Fibroblast of skin of left quadriceps (primary cell): ENCODE measurements around the gene BEND7.

ENCODE experiments used
- DNase-seq, 2 experiments: peaks; one replicate each; pipeline ENCODE4 v3.0.0-alpha.2; 2013; ENCODE audit warnings: low read depth in 2 of 2

Gene BEND7

GRCh38 chr10:13521026-13521425 lies 7.8 kb downstream of the BEND7 start:
- no peak for DNase-seq

DNA sequence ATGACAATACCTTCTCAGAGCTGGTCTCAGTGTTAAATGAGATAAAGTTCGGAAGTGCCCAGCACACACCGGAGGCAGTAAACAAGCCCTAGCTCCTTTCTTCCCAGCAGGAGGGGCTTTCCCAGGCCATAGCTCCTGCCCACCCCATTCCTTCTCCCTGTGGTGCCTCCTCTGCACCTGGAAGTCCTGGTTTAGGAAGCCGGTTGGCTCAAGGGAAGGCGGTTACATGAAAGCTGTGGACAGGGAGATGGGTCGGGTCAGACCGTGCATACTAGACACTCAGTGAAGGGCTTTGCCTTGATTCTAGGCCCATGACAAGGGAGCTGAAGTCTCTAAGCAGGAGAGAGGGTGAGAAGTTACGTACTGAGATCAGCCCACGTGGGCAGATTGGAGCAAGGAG lies 8.6 kb downstream of the BEND7 start:
- DNase-seq, result no peak

- DNase-seq, result no peak
These were observed 10.6 kb downstream of the BEND7 start for GRCh38 chr10:13518076-13518692.

- DNase-seq, result no peak
These were observed 11.1 kb downstream of the BEND7 start for GRCh38 chr10:13517675-13518074.

DNA sequence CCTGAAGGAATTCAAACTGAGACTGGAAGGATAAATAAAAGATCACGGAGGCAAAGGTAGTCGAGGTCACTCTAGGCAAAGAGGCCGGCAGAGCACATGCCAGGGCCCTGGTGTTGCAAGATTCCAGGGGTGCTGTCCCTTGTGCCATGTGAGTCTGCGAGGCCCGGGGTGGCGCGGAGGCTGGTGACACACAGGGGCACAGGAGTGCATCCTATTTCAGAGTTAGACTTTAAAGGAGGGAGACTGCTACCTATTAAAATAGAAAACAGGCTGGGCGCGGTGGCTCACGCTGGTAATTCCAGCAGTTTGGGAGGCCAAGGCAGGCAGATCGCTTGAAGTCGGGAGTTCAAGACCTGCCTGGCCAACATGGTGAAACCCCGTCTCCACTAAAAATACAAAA lies 12.6 kb downstream of the BEND7 start:
- DNase-seq, result no peak

DNA sequence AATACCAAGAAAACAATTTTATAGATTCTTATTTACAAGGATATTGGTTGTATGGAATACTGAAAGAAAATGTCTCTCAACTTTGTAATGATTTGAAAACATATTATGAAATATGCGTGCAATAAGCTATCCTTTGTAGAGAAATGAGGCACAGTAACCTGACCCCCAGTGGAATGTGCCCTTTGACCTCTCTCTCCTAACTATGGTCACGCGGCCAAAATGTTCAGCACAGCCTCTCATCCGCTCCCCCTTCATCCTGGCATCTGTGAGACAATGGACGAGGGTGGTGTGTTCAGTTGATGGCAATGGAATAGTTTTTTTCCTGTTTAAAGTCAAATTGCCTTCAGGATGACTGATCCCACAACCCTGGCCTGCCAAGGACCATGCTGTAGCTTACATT lies 13.3 kb downstream of the BEND7 start:
- DNase-seq, result no peak

- DNase-seq, result no peak
These were observed 14.5 kb downstream of the BEND7 start for GRCh38 chr10:13514296-13514695.

- DNase-seq, result no peak
These were observed 16.2 kb downstream of the BEND7 start for GRCh38 chr10:13512564-13512963.

DNA sequence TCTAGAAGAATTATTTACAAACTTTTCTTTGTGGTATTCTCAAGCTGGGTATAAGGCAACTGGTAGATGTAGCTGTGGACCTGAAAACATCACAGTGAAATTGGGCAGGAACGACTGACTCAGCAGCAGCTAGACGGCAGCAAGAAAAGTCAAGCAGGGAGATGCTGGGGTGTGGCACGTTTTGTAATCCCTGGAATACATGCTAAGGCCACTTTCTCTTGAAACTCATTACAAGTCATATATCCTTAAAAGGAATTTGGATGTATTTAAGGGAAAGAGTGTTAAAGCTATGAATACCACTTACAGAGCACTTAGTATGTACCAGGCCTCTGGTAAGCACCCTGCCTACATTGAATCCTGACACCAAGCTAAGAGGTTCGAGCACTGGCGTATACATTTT lies 17.4 kb downstream of the BEND7 start:
- DNase-seq, result no peak

GRCh38 chr10:13505052-13505680 lies 23.6 kb downstream of the BEND7 start:
- no peak for DNase-seq

- peak; percentile 18 to 30 for DNase-seq
These were observed 24.9 kb downstream of the BEND7 start for GRCh38 chr10:13503745-13504463.

DNA sequence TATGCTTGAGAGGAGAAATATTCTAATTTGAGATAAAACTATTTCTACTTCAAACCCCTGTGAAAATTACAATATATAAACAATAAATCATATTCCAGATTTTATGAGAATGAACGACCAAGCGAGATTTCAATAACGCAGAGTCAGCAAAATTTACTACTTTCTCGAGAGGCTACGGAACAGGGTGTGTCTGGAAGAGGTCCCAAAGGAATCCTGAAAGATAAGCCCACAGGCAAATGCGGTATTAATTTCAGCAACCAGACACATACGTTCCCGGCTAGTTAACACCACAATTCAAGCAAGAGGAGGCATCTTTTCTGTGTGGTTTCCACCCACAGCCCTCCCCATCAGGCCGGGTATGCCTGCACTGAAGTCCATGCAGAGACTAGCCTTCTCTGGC lies 26.4 kb downstream of the BEND7 start:
- DNase-seq, result no peak

GRCh38 chr10:13500201-13500600 lies 28.6 kb downstream of the BEND7 start:
- DNase-seq, result no peak

- DNase-seq, result no peak
These were observed 29.7 kb downstream of the BEND7 start for GRCh38 chr10:13499150-13499549.

DNA sequence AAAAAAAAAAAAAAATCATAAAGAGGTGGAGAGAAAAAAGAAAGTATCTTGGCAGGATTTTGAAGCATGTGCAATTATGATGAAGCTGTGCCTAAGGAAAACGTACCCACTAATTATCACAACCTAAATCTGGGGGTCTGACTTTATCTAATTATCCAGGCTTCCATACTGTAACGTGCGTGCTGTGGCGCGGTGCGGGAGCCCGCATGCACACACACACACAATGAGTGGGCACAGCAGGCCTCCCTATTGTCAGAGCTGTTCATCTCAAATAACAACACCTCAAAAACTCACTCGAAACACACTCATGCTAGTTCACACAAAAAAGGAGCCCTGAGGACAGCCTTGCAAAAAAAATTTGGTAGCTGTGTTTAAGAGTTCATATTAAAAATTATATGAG lies 31.9 kb downstream of the BEND7 start:
- DNase-seq, result no peak

- DNase-seq, result no peak
These were observed 32.6 kb downstream of the BEND7 start for GRCh38 chr10:13496164-13496563.

DNA sequence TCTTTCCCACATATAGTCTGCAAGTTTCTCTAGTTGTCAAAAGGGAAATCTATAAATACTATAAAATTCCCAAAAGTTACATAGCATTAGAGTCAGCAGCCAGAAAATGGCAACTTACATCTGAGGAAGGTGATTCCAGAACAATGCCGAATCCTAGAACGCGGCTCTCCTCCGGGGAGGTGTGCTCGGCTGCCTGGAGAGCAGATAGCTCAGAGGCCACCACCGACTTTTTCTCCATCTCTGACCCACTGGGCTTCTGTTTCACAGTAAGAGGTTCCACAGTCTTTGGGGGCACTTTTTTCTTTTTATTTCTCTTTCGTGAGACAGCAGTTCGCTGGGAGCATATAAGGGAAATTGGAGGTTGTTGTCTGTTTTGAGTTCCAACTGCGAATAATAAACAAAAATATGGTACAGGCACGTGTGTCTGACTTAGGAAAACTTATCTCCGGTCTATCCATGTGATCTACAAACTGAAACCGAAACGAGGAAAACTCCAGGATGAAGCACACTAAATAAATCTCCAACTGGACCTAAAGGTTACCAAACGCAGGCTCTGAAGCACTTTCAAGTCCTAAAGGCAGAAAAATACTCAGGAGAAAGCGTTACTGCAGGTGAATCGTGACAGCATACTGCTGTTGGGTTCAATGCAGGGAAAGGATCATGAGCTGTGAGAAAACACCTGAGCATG lies 36.2 kb downstream of the BEND7 start:
- no peak for DNase-seq

- no peak for DNase-seq
These were observed 37.0 kb downstream of the BEND7 start for GRCh38 chr10:13491747-13492360.

- DNase-seq, result no peak
These were observed 38.3 kb downstream of the BEND7 start for GRCh38 chr10:13490503-13490902.

GRCh38 chr10:13489035-13489599 lies 39.7 kb downstream of the BEND7 start:
- no peak for DNase-seq

DNA sequence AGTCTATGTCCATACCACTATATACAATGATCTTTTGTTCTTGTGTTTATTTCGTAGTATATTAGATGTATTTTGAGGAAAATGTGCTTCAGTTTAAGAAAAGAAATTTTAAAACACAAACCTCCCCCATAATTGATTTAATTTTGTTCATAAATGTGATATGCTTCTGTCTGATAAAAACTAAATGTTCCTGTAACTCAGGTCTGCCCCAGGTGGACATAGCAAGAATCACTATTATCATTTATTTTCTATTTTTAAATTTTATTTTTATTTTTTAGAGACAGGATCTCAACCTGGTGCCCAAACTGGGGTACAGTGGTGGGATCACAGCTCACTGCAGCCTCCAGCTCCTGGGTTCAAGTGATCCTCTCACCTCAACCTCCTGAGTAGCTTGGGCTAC lies 43.2 kb downstream of the BEND7 start:
- DNase-seq, result no peak

DNA sequence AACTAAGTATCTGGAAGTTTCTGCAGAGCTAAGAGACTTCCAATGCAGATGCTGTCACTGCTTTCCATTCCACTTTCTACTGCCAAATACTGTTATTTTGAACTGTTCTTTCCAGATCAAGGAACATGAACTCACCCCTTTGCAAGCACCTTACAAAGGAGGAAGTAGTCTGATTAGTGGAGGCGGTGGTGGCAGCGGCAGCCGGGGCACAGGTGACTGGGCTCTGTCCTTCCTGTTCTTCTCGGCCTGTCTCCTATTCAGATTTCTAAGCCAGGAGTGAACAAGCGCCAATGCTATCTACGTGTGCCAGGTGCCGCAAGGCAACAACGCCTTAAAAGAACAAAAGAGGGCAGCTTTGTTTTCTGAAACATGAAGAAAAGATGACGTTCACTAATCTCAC lies 44.9 kb downstream of the BEND7 start:
- no peak for DNase-seq
